Measurements from ENCODE around the gene MMP7.

MMP7 gene

DNA sequence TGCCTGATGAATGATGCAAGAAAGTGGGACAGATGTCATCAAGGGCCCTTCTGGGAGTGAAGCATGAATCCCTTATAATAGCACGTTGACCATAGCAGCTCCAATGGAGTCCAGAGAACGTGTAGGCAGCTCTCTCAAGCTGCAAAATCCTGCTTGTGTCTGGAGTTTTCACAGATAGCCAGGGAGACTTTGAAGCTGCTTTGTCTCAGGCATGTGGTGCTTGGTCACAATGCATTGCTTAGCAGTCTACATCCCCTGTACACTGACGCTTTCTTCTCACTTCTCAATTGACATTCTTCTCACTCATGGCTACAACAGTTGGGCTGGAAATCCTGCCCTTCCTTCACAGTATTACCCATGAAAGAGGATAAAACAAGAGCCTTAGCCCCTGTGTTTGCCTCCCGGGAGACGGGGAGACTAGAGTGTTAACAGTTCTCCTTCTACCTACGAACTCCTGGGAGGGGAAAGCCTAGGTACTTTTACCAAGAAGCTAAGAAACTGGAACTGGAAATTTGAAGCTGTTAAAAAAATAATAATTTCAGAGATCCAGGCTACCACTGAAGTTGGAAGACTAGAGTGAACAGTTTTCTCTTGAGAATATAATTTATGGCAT is 20.7 kb upstream of the MMP7 start:
- TF ChIP-seq EZH2 (IDR thresholded peaks at IDR 0.05) (no peak), FOXP2 (optimal IDR thresholded peaks at IDR 0.05; ENCODE audit: control extremely low read depth, extremely low read length, insufficient read depth) (no peak), POLR2AphosphoS5 (IDR thresholded peaks at IDR 0.05; ENCODE audit: borderline replicate concordance, low read depth, low read length) (no peak)
- DNase-seq (ENCODE audit: low read depth, low spot score): no peak
- H3K36me3 ChIP-seq (ENCODE audit: insufficient read depth, low read length): no peaks in the 10 kb centered on the region
- H3K9ac ChIP-seq (ENCODE audit: insufficient read length): no peak overlapping the region
- no peak overlapping the region for H3K4me3 ChIP-seq
- H3K9me3 ChIP-seq (ENCODE audit: low read depth, low read length): no peaks in the 10 kb centered on the region
- H3K27ac ChIP-seq: no peak overlapping the region

DNA sequence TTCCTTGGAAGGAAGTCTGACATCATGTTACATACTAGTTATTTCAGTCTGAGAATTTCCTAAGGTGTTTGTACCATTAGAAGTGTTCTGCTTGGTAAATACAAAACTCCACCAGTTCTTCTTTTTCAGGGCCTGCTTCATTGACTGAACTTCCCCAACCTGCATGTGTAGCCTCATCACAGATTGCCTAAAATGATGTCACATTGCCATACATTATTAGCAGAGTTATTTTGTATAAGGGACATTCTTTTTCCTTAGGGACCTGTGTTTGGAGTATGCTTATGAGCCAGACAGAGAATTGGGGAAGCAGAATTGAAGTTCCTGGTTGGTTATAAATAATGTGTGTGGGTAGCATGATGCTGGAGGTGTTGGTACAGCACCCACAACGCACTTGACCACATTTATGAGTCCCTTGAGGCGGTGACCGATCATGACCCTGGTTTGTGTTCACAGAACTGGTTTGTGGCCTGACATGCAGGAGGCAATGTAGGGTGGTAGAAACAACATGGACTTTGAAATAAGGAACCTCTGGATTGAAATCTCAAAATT is 16.4 kb upstream of the MMP7 start:
- no peak overlapping the region for H3K27ac ChIP-seq
- no peaks in the 10 kb centered on the region for H3K9me3 ChIP-seq (ENCODE audit: low read depth, low read length)
- no peak overlapping the region for H3K4me3 ChIP-seq
- no peak overlapping the region for H3K9ac ChIP-seq (ENCODE audit: insufficient read length)
- DNase-seq (ENCODE audit: low read depth, low spot score): no peak
- H3K36me3 ChIP-seq (ENCODE audit: insufficient read depth, low read length): no peaks in the 10 kb centered on the region
- TF ChIP-seq POLR2AphosphoS5 (IDR thresholded peaks at IDR 0.05; ENCODE audit: borderline replicate concordance, low read depth, low read length) (no peak), FOXP2 (optimal IDR thresholded peaks at IDR 0.05; ENCODE audit: control extremely low read depth, extremely low read length, insufficient read depth) (no peak), EZH2 (IDR thresholded peaks at IDR 0.05) (no peak)

DNA sequence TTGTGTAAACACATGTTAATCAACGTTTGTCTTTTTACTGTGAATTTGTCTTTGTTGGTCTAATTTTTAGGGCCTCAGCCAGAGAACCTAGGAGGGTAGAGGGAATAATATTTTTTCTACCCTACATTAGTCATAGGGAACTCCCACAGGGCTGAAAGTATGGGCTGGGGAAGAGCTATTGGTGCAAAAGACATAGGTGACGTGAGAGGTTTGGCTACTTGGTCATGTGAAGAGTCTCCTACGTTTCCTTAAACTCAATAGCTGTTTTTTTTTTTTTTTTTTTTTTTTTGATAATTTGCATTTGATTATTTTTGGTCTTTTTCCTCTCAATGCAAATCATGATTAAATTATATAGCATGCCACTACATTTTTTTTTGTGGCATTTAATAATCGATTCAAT is 15.9 kb upstream of the MMP7 start:
- no peak for DNase-seq (ENCODE audit: low read depth, low spot score)
- no peak overlapping the region for H3K27ac ChIP-seq
- no peak overlapping the region for H3K4me3 ChIP-seq
- H3K9ac ChIP-seq (ENCODE audit: insufficient read length): no peak overlapping the region
- no peak for TF ChIP-seq EZH2 (IDR thresholded peaks at IDR 0.05)
- no peak for TF ChIP-seq POLR2AphosphoS5 (IDR thresholded peaks at IDR 0.05; ENCODE audit: borderline replicate concordance, low read depth, low read length)
- no peak for TF ChIP-seq FOXP2 (optimal IDR thresholded peaks at IDR 0.05; ENCODE audit: control extremely low read depth, extremely low read length, insufficient read depth)
- no peaks in the 10 kb centered on the region for H3K9me3 ChIP-seq (ENCODE audit: low read depth, low read length)
- no peaks in the 10 kb centered on the region for H3K36me3 ChIP-seq (ENCODE audit: insufficient read depth, low read length)

DNA sequence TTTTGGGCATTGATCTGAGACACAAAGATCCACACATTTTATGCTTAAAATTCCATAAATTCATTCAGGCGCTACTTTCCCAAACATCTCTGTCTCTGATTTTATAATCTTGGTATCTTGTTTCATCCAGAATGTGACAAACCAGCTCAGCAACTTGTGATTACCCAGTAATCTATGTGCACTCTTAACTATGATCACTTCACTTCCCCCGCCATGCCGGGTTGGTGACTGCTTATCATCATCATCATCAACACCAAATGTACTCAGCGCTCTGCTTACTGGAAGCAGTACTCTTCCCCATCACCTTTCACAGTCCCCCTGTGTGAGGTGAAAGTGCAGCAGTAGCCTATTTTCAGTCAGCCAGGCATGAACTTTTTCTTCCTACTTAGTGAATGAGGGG is 15.2 kb upstream of the MMP7 start:
- H3K9ac ChIP-seq (ENCODE audit: insufficient read length): no peak overlapping the region

DNA sequence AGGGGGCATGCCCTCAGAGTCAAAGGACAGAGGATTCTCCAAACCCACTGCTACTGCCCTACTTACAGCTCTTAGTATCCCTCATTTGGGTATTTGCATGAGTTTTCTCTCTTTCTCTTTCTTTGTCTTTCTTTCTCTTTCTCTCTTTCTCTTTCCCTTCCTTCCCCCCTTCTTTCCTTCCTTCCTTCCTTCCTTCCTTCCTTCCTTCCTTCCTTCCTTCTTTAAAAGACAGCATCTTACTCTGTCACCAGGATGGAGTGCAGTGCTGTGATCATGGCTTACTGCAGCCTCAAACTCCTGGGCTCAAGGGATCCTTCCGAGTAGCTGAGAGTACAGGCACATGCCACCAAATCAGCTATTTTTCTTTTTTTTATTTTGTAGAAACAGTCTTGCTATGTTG is 14.0 kb upstream of the MMP7 start:
- TF ChIP-seq POLR2AphosphoS5 (IDR thresholded peaks at IDR 0.05; ENCODE audit: borderline replicate concordance, low read depth, low read length): no peak
- TF ChIP-seq FOXP2 (optimal IDR thresholded peaks at IDR 0.05; ENCODE audit: control extremely low read depth, extremely low read length, insufficient read depth): no peak
- TF ChIP-seq EZH2 (IDR thresholded peaks at IDR 0.05): no peak
- H3K27ac ChIP-seq: no peak overlapping the region
- H3K4me3 ChIP-seq: no peak overlapping the region
- H3K36me3 ChIP-seq (ENCODE audit: insufficient read depth, low read length): no peaks in the 10 kb centered on the region
- no peak for DNase-seq (ENCODE audit: low read depth, low spot score)
- no peaks in the 10 kb centered on the region for H3K9me3 ChIP-seq (ENCODE audit: low read depth, low read length)
- H3K9ac ChIP-seq (ENCODE audit: insufficient read length): no peak overlapping the region

More for the DNA sequence above, 15.2 kb upstream of the MMP7 start:
- Histone ChIP-seq H3K9me3 (ENCODE audit: low read depth, low read length) (no peaks in the 10 kb centered on the region), H3K36me3 (ENCODE audit: insufficient read depth, low read length) (no peaks in the 10 kb centered on the region), H3K27ac (no peak overlapping the region), H3K4me3 (no peak overlapping the region)
- TF ChIP-seq FOXP2 (optimal IDR thresholded peaks at IDR 0.05; ENCODE audit: control extremely low read depth, extremely low read length, insufficient read depth) (no peak), POLR2AphosphoS5 (IDR thresholded peaks at IDR 0.05; ENCODE audit: borderline replicate concordance, low read depth, low read length) (no peak), EZH2 (IDR thresholded peaks at IDR 0.05) (no peak)
- no peak for DNase-seq (ENCODE audit: low read depth, low spot score)

DNA sequence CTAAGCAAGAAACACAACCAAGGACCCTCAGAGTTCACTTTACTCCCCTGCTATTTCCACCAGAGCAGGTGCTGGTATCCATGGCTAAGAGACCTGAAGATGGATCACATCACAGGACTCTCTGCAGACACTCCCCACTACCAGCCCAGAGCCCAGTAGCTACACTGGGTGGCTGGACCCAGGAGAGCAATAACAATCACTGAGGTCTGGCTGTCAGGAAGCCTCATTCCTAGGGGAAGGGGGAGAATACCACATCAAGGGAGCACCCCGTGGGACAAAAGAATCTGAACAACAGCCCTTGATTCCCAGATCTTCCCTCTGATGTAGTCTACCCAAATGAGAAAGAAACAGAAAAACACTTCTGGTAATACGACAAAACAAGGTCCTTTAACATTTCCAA is 9.0 kb upstream of the MMP7 start:
- no peak overlapping the region for H3K9ac ChIP-seq (ENCODE audit: insufficient read length)
- no peak overlapping the region for H3K4me3 ChIP-seq
- H3K9me3 ChIP-seq (ENCODE audit: low read depth, low read length): no peaks in the 10 kb centered on the region
- DNase-seq (ENCODE audit: low read depth, low spot score): no peak
- TF ChIP-seq POLR2AphosphoS5 (IDR thresholded peaks at IDR 0.05; ENCODE audit: borderline replicate concordance, low read depth, low read length) (no peak), EZH2 (IDR thresholded peaks at IDR 0.05) (no peak), FOXP2 (optimal IDR thresholded peaks at IDR 0.05; ENCODE audit: control extremely low read depth, extremely low read length, insufficient read depth) (no peak)
- no peak overlapping the region for H3K27ac ChIP-seq
- no peaks in the 10 kb centered on the region for H3K36me3 ChIP-seq (ENCODE audit: insufficient read depth, low read length)

DNA sequence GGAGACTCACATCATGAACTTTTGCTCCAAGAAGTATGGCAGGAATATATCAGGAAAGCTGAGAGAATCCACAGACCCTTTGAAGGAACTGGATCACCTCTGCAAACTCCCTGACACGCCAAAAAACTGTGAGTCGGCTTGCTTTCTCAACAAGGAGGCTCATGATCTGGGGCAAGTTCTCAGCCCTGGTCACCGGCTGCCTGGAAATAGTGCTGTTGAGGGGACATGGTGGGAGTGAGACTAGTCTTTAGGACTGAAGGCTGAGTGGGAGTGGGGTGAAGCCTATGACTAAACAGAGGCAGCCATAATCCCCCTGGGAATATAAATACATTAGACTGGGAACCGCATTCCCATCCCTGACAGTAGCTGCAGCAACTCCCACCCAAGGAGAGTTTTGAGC is 8.4 kb upstream of the MMP7 start:
- H3K4me3 ChIP-seq: no peak overlapping the region
- DNase-seq (ENCODE audit: low read depth, low spot score): no peak
- TF ChIP-seq EZH2 (IDR thresholded peaks at IDR 0.05) (no peak), FOXP2 (optimal IDR thresholded peaks at IDR 0.05; ENCODE audit: control extremely low read depth, extremely low read length, insufficient read depth) (no peak), POLR2AphosphoS5 (IDR thresholded peaks at IDR 0.05; ENCODE audit: borderline replicate concordance, low read depth, low read length) (no peak)
- no peaks in the 10 kb centered on the region for H3K9me3 ChIP-seq (ENCODE audit: low read depth, low read length)
- no peaks in the 10 kb centered on the region for H3K36me3 ChIP-seq (ENCODE audit: insufficient read depth, low read length)
- H3K27ac ChIP-seq: no peak overlapping the region
- H3K9ac ChIP-seq (ENCODE audit: insufficient read length): no peak overlapping the region

DNA sequence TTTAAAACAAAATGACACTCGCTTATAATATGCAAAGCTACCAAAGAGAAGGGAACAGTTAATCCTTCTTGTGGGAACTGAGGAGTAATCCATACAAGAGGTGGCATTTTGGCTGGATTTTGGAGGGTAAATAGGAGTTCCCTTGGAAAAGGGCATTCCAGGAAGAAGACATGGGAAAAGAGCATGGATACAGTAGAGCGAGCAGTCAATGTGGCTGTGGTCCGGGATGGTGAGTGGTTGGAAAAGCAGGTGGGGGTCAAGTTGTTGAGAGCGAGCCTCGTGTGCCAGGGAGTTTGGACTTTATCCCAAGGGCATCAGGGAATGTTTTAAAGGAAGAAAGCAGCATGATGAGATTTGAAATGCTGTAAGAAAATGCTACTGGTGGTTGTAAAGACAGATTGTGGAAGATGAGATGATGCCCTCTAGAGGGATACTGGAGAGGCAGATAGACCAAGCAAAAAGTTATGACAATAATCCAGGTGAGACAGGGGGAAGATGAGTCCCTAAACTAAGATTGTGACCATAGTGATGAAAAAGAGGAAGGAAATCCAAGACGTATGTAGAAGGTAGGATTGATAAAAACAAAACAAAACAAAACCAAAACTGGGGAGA is 3.8 kb upstream of the MMP7 start:
- H3K9me3 ChIP-seq (ENCODE audit: low read depth, low read length): no peaks in the 10 kb centered on the region
- TF ChIP-seq EZH2 (IDR thresholded peaks at IDR 0.05) (no peak), POLR2AphosphoS5 (IDR thresholded peaks at IDR 0.05; ENCODE audit: borderline replicate concordance, low read depth, low read length) (no peak), FOXP2 (optimal IDR thresholded peaks at IDR 0.05; ENCODE audit: control extremely low read depth, extremely low read length, insufficient read depth) (no peak)
- H3K36me3 ChIP-seq (ENCODE audit: insufficient read depth, low read length): no peaks in the 10 kb centered on the region
- no peak overlapping the region for H3K27ac ChIP-seq
- H3K4me3 ChIP-seq: no peak overlapping the region
- no peak for DNase-seq (ENCODE audit: low read depth, low spot score)
- H3K9ac ChIP-seq (ENCODE audit: insufficient read length): no peak overlapping the region
